SK-N-MC (cell line): Measurements from ENCODE around the gene AKT3.

Source experiments
- EZH2 ChIP-seq: fragments of 200-600 bp; sonication (generic); IDR thresholded peaks from one replicate; pipeline ENCODE4 v1.6.1; 2017; ENCODE audit warnings: antibody characterized with exemption
- POLR2AphosphoS5 ChIP-seq: IDR thresholded peaks from 2 replicates; pipeline ENCODE4 v1.6.1; 2012; ENCODE audit warnings: mild to moderate bottlenecking, low read depth, low read length, borderline replicate concordance

- TF ChIP-seq EZH2 = no peak
- TF ChIP-seq POLR2AphosphoS5 = no peak
These were observed 182.5 kb downstream of the AKT3 start for GRCh38 chr1:243667591-243667990.
